Amygdala (tissue), 56 donors: ENCODE data around the gene PES1.
"Not testable (repeated sequence)": the region's sequence is repeated elsewhere in the genome, so short reads cannot be mapped to it uniquely, and the experiment has no call there.

Source experiments
- DNase-seq, 56 donors: peaks; one replicate each; lab custom pipeline; 2025; lab: John Stamatoyannopoulos, UW

The PES1 gene

DNA sequence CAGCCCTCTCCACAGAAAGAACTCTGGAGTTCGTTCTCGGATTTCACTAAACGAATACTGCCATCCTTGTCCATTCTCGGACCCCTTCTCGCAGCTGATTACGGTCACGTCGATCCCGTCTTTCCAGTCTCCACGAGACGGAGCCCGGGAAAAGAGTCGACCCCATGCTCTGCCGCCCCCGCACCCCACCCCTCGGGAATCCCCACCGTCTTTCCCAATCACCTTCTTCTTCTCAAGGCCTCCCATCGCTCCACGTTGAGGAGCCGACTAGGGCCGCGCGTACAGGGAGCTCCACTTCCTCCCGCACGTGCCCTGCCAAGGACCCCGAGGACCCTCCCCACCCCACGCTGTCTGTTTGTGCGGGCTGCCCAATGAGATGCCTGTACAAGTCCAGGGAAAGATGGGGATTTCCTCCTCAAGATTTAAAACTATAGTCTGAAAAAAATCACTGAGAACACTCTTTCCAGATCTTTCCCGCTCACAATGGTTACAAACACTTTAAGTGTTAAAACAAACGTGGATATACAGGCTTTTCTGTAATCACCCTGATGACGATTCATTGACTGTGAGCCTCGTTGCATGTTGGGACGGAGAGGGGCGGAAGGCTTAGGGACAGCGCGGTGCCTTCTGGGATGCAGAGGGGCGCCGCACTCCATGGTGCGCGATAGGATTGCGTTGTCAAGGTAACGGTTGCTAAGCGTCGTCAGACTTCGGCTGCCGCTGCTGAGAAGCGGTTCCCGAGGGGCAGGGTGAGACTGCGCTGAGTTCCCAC lies at the start of gene PES1:
Gene PES1 (minus strand): TSS at position 323 of the 772 bp plus-strand sequence. CDS start 77 bp downstream, at position 246.
- DNase-seq = peak; percentile 39 to 97 (median 91)

DNA sequence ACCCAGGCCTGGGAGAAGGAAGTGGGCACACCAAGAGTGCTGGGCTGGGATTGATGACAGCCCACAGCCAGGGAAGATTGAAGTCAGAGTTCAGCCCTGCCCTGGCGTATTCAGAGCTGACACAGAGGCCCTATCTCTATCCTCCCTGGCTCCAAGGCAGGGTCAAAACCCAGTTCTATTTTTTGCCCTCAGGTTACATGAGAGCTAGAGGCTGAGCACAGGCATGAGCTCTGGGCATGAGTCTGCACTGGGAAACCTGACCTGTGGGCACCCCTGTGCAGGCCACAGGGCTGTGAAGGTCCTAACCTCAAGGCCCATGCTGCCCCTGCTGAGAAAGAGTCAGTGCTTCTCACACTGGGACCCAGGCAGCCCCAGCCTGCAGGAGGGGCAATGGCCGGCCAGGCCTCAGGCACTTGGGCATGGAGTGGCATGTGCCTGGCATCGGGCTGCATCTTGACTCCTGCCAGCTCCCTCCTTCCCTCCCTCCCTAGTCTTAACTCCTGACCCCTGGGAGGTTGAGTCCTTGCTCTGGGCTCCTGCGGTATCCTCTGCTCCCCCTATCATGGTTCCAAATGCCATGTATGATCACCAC lies 49.2 kb upstream of the PES1 start:
- no peak for DNase-seq

DNA sequence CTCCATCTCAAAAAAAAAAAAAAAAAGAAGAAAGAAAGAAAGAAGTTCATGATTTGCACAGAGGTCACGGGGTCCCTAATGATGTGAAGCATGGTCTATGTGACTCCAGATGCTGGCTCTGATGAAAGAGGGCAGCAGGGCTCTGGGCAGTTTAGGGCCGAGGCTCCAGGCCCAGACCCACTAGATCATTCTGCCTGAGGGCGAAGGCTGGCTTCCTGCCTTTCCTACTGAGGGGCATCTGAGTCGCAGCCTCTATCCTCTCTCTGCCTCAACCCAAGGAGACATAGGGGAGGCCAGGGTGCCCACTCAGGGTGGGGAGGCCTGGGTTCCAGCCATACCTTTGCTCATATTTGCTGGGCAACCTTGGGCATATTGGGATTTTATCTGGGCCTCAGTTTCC lies 48.7 kb upstream of the PES1 start:
- no peak for DNase-seq

DNA sequence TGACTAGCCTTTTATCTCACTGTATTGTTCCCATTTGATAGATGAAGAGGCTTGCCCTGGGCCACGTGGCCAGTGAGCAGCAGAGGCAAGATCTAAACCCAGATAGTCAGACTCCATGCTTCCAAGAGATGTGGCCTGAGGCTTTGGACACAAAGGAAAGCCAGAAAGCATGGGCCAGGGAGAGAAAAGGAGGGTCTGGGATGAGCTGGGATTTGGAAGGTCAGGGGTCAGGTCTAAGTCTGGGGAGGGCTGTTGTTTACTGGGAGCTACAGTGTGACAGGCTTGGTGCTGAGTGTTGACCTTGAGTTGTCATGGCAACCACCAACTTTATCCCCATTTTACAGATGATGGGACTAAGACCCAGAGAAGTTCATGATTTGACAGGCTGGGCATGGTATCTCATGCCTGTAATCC lies 46.0 kb upstream of the PES1 start:
- no peak for DNase-seq

DNA sequence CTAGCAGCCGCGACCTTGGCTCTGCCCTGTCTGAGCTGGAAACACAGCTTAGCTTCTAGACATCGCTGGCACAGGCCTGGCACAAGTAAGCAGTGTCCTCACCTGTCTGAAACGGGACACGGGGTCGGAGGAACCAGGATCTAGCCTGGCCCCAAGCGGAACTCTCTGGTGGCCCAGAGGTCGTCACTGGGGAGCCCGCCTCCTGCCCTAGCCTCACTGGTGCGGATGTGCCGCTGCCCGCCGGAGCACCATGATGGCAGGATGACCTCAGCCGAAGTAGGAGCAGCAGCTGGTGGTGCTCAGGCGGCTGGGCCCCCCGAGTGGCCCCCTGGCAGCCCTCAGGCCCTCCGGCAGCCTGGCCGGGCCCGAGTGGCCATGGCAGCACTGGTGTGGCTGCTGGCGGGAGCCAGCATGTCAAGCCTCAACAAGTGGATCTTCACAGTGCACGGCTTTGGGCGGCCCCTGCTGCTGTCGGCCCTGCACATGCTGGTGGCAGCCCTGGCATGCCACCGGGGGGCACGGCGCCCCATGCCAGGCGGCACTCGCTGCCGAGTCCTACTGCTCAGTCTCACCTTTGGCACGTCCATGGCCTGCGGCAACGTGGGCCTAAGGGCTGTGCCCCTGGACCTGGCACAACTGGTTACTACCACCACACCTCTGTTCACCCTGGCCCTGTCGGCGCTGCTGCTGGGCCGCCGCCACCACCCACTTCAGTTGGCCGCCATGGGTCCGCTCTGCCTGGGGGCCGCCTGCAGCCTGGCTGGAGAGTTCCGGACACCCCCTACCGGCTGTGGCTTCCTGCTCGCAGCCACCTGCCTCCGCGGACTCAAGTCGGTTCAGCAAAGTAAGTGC lies 44.7 kb upstream of the PES1 start:
- peak in 18 of 56 donors; percentile 10 to 63 (median 37) for DNase-seq

DNA sequence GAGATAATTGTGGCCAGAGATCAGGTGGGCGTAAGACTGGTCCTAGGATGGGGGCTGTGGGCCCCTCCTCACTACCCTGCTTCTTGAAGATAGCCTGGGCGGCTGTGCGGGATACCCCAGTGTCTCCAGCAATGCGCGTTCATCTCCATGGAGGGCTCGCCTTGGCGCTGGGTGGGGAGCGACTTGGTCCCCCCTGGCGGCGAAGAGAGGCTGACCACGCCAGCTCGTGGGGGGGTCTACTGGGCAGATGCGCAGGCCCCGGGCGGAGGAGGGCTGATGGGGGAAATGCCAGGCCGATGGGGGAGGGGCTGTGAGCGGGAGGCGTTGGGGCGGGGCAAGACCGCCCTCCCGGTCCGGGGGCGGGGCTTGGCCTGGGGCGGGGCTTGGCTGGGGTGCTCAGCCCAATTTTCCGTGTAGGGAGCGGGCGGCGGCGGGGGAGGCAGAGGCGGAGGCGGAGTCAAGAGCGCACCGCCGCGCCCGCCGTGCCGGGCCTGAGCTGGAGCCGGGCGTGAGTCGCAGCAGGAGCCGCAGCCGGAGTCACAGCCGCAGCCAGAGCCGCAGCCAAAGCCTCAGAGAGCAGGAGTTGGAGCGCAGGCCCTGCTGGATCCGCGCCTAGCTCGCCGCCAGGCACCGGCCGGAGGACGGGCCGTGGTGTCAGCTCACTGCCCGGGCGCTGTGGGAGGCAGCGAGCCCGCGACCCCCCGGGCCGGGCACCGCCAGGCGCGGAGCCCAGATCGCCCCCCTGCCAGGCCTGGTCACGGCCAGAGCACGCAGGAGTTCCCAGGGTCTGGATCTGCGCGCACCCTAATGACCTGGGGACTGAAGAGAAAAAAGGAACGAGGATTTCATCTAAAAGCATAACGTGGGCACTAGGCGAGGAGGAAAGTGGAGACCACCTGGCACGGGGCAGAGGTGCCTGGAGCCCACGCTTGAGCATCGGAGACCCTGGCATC lies 43.8 kb upstream of the PES1 start, which contains the start of gene SLC35E4:
Gene SLC35E4 (plus strand): TSS at position 509 of the 953 bp plus-strand sequence. CDS start 670 bp downstream, outside the sequence.
- DNase-seq = peak; percentile 47 to 98 (median 92)

DNA sequence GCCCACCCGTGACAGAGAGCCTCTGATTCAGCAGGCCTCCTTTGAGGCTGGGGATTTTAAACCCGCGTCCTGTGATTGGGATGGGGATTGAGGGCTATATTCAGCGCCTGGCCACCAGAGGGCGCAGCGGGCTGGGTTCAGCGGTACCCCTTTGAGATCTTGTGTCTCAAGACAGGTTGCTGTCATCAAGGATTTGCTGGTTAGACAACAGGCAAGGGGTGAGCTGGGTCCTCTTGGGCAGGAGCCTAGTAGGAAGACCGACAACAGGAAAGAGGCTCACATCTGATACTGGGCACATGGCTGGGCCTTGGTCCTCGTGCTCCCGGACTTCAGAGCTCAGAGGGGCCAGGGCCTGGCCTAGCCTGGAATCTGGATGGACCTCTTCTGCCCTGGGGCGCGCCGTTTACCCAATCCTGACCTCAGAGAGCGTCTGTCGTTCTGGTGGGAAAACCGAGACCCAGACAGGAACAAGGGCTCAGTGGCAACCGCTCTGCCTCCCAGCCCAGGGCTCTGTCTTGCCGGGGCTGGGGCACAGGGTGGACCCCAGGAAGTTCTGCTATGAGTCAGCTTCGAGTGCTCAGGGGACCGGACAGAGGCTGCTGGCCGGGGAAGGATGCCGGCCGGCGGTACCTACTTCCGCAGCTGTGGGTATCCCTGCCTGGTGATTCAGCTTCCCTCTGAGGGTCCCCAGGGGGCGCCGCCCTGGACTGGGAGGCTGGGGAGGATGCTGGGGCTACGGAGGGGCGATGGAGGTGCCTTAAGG lies 42.9 kb upstream of the PES1 start:
- DNase-seq = peak; percentile 31 to 92 (median 77)

DNA sequence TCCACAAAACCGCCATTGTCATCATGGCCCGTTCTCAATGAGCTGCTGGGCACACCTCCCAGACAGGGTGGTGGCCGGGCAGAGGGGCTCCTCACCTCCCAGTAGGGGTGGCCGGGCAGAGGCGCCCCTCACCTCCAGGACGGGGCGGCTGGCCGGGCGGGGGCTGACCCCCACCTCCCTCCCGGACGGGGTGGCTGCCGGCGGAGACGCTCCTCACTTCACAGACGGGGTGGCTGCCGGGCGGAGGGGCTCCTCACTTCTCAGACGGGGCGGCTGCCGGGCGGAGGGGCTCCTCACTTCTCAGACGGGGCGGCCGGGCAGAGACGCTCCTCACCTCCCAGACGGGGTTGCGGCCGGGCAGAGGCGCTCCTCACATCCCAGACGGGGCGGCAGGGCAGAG lies 39.8 kb upstream of the PES1 start:
- DNase-seq = not testable (repeated sequence)

DNA sequence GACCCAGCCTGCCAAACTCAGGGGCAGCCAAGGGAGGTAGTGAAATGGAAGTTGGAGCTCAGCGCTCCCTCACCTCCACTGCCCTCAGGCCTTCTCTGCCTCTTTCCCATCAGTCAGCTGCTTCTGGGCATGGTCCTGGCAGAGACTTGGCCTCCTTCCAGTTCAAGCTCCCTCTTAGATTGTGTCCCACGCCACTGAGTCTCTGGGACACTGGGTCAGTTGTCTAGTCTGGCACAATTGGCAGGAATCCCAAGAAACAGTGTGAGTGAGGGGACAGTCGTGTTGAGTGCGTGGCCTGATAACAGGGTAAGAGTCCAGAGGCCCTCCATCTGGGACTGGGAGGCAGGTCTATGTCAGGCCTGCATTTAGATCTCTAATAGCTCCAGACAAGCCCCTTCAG lies 36.8 kb upstream of the PES1 start:
- DNase-seq = peak in 24 of 56 donors; percentile 8 to 83 (median 32)

DNA sequence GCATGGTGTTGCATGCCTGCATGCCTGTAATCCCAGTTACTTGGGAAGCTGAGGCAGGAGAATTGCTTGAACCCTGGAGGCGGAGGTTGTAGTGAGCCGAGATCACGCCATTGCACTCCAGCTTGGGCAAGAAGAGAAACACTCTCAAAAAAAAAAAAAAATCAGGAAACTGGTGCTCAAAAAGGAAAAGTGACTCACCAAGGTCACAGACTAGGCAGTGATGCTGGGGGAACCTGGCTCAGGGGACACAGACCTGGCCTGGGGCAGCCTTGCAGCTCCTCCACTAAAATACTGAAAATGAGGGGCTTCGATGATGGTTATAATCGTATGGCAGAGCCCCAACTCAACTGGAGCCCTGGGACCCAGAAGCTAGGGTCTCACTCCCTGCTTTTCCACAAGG lies 35.8 kb upstream of the PES1 start:
- DNase-seq = no peak

DNA sequence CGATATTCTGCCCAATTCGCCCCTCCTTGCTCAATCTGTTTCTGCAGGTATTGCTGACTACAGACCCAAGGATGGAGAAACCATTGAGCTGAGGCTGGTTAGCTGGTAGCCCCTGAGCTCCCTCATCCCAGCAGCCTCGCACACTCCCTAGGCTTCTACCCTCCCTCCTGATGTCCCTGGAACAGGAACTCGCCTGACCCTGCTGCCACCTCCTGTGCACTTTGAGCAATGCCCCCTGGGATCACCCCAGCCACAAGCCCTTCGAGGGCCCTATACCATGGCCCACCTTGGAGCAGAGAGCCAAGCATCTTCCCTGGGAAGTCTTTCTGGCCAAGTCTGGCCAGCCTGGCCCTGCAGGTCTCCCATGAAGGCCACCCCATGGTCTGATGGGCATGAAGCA lies 34.7 kb upstream of the PES1 start:
- no peak for DNase-seq

DNA sequence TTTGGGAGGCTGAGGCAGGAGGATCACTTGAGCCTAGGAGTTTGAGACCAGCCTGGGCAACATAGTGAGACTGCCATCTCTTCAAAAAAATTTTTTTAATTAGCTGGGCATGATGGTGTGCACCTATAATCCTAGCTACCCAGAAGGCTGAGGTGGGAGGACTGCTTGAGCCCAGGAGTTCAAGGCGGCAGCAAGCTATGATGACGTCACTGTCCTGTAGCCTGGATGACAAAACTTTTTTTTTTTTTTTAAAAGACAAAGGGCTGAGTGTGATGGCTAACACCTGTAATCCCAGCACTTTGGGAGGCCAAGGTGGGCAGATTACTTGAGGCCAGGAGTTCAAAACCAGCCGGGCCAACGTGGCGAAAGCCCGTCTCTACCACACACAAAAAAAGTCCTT lies 28.2 kb upstream of the PES1 start:
- DNase-seq = not testable (repeated sequence)

DNA sequence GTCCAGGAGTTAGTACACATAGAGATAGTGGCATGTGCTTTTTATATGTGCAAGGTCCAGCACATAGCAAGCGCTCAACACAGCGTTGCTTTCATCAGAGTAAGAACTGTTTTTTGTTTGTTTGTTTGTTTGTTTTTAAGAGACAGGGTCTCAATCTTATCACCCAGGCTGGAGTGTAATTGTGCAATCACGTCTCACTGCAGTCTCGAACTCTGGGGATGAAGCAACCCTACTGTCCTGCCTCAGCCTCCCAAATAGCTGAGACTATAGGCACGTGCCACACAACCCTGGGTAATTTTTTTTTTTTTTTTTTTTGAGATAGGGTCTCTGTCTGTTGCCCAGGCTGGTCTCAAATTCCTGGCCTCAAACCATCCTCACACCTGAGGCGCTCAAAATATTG lies 26.1 kb upstream of the PES1 start:
- DNase-seq = no peak

DNA sequence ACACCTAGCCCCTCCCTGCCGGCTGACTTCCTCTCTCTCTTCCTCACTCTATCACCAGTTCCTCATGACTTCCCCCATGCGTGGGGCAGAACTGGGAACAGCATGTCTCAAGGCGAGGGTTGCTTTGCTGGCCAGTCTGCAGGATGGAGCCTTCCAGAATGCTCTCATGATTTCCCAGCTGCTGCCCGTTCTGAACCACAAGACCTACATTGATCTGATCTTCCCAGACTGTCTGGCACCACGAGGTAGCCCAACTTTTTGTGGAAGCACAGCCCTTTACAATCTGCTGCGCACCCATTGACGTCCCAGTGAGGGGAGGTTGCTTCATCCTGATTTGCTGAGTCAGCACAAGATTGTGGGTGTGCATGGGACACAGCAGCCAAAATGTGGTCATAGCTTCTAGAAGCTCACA lies 23.8 kb upstream of the PES1 start:
- no peak for DNase-seq

DNA sequence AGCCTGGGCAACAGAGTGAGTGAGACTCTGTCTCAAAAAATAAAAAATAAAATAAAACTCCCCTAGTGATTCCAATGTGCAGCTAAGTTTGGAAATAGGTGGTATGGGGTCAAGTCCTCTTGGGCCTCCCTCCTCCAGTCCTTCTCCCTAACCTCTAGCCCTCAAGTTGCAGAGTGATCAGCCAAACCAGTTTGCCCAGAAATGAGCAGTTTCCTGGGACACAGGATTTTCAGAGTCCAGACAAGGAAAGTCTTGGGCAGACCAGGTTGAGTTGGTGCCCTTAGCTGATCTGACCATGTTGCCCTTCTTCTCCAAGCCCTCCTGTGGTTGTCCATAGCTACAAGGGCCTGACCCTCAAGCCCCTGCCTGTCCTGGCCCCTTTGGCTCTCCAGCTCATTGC lies 23.2 kb upstream of the PES1 start:
- DNase-seq = no peak

DNA sequence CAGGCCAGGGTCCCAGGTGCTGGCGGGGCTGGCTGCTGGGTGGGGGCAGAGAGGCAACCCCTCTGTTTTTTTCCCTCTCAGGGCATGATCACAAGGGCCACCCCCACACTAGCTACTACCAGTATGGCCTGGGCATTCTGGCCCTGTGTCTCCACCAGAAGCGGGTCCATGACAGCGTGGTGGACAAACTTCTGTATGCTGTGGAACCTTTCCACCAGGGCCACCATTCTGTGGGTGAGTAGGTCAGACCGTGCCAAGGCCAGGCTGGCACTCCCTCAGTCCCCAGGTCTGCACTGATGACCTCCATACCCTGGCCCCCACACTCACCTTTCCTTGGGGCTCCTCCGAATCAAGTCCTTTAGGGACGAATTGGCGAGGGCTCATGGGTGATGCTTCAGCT lies 22.6 kb upstream of the PES1 start:
- no peak for DNase-seq

DNA sequence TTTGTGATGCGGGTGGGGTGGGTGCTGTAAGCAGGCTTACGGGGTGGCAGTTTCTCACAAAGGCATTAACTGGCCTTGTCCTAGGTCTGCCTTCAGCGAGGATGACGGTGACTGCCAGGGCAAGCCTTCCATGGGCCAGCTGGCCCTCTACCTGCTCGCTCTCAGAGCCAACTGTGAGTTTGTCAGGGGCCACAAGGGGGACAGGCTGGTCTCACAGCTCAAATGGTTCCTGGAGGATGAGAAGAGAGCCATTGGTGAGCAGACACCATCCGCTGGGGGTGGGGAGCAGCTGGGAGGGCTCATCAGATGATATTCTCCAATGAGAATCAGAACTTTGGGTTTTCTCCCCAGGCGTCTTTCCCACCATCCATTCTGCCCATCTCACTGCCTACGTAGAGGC lies 21.1 kb upstream of the PES1 start:
- no peak for DNase-seq

DNA sequence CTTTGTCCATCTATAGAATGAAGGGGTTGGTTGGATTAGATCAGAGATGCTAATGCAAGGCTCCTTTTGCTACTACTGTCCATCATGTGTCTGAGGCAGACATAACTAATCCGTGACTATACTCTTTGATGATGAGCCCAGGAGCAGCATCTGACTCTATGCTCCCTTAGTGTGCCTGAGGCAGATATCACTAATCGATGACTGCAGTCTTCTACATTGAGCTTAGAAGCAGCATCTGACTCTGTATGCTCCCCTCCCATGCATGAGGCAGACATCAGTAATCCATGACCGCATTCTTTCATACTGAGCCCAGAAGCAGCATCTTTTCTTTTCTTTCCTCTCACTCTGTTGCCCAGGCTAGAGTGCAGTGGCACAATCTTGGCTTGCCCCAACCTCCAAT lies 19.5 kb upstream of the PES1 start:
- no peak for DNase-seq

DNA sequence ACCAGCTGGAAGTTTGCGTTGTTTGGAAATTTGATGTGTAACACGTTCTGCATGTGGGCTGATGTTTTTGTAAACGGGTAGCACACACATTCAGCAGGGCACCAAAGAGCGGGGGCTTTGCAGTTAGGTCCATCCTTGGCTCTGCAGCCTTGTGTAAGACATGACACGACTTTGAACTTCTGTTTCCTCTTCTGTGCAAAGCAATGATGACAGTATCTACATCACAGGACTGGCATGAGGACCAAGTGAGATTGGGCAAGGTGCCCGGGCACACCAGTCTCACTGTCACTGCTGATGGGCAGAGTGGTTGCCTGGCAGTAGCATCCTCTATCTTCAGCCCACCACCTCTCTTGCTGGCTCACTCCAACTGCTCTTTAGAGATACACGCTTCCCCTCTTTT lies 18.6 kb upstream of the PES1 start:
- peak in 27 of 56 donors; percentile 4 to 71 (median 17) for DNase-seq
